MCF 10A (cell line): Measurements from ENCODE around the gene GAPVD1. TPM values are rescaled to one million over a fixed set of nuclear protein-coding genes. Genes with fewer than 3 reads are reported as not detected.

Experiments
- BruUV-seq: library from RNA; stranded (reverse); fragments of 400-500 nt; replicated peaks from 2 replicates; lab custom pipeline; 2021; lab: Mats Ljungman, UMichigan
- CTCF ChIA-PET: fragments of 300-600 bp; sonication (Branson Sonifier 250); formaldehyde crosslinking; extraction: SDS; loops from one replicate; lab custom pipeline; 2021; ENCODE audit warnings: antibody characterized with exemption, inconsistent platforms; lab: Yijun Ruan, JAX
- POLR2A ChIA-PET: fragments of 300-600, 350-650 bp; sonication (Branson Sonifier 250); formaldehyde crosslinking; extraction: SDS; loops from one replicate; lab custom pipeline; 2020; ENCODE audit warnings: antibody characterized with exemption, inconsistent platforms; lab: Yijun Ruan, JAX
- DNase-seq: peaks from one replicate; pipeline ENCODE4 v3.0.0-alpha.2; 2018; ENCODE audit not compliant: unreplicated experiment
- H3K27ac Mint-ChIP-seq: one replicate; pipeline ENCODE4 v1.8.0; 2022; ENCODE audit warnings: mild to moderate bottlenecking, low read depth, mixed read lengths; ENCODE audit not compliant: unreplicated experiment
- H3K27me3 Mint-ChIP-seq: one replicate; pipeline ENCODE4 v1.8.0; 2022; ENCODE audit warnings: mixed read lengths; ENCODE audit not compliant: insufficient read depth, unreplicated experiment
- H3K36me3 Mint-ChIP-seq: one replicate; pipeline ENCODE4 v1.8.0; 2022; ENCODE audit warnings: mild to moderate bottlenecking, moderate library complexity, mixed read lengths; ENCODE audit not compliant: insufficient read depth, unreplicated experiment
- H3K4me1 Mint-ChIP-seq: one replicate; pipeline ENCODE4 v1.8.0; 2022; ENCODE audit warnings: mixed read lengths; ENCODE audit not compliant: insufficient read depth, unreplicated experiment
- H3K4me3 Mint-ChIP-seq: one replicate; pipeline ENCODE4 v1.8.0; 2022; ENCODE audit warnings: mild to moderate bottlenecking, moderate library complexity, mixed read lengths; ENCODE audit not compliant: unreplicated experiment
- H3K9me3 Mint-ChIP-seq: one replicate; pipeline ENCODE4 v1.8.0; 2022; ENCODE audit warnings: mixed read lengths; ENCODE audit not compliant: unreplicated experiment
- intact Hi-C: fragments of 100-400 bp; cut with micrococcal nuclease; formaldehyde crosslinking; loops from 2 replicates; pipeline ENCODE4 v1.14.1; 2022
- total RNA-seq: library from RNA; stranded (reverse); gene quantifications from 2 replicates; pipeline ENCODE4 v1.2.3, GENCODE V29; 2022
- TF ChIP-seq, protein P1 (sequence below): fragments of 200-600 bp; IDR thresholded peaks from one replicate; pipeline ENCODE4 v1.8.0; 2022; ENCODE audit warnings: antibody characterized with exemption, mild to moderate bottlenecking; ENCODE audit not compliant: unreplicated experiment

GAPVD1 gene
- total RNA-seq, 1 experiment from 2014 or later, result 46.2 TPM

- Mint-ChIP-seq H3K27ac (no peak overlapping the region), H3K9me3 (no peaks in the 10 kb centered on the region), H3K4me1 (peaks cover 3% of the 10 kb centered on the region), H3K36me3 (no peaks in the 10 kb centered on the region), H3K27me3 (no peaks in the 10 kb centered on the region), H3K4me3 (no peak overlapping the region)
- BruUV-seq, result no TSS peak
- intact Hi-C loops, result no loop called here
- CTCF ChIA-PET, result interaction anchor here (0.7 to 0.8 kb wide), 2 partner anchors 160 to 1325 kb away, joined by 3 to 4 read pairs; no protein-coding TSS in a partner anchor
- TF ChIP-seq, protein P1, sequence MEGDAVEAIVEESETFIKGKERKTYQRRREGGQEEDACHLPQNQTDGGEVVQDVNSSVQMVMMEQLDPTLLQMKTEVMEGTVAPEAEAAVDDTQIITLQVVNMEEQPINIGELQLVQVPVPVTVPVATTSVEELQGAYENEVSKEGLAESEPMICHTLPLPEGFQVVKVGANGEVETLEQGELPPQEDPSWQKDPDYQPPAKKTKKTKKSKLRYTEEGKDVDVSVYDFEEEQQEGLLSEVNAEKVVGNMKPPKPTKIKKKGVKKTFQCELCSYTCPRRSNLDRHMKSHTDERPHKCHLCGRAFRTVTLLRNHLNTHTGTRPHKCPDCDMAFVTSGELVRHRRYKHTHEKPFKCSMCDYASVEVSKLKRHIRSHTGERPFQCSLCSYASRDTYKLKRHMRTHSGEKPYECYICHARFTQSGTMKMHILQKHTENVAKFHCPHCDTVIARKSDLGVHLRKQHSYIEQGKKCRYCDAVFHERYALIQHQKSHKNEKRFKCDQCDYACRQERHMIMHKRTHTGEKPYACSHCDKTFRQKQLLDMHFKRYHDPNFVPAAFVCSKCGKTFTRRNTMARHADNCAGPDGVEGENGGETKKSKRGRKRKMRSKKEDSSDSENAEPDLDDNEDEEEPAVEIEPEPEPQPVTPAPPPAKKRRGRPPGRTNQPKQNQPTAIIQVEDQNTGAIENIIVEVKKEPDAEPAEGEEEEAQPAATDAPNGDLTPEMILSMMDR, result no peak
- DNase-seq, result no peak
- POLR2A ChIA-PET, result interaction anchor here (0.6 to 1.0 kb wide), 2 partner anchors 80 to 127 kb away, joined by 3 read pairs; no protein-coding TSS in a partner anchor
Measured at GRCh38 chr9:125379208-125379607, 117.6 kb downstream of the GAPVD1 start.

DNA sequence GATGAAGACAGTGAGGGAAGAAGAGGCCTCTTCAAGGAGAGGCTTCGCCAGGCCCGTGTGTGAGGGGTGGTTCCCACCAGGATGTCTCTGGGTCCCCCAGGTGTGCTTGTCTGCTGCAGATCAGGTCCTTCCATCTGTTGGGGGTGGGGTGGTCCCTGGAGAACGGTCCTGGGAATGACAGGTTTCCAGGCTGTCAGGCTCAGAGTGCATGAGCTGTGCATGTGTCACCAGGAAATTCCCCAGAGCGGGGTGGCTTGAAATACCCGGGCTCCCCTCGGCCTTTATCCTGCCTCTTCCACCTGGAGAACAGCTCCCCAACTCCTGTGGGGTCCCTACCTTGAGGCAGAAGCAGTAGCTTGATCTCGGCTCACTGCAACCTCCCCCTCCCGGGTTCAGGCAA lies 118.8 kb downstream of the GAPVD1 start:
- POLR2A ChIA-PET, result interaction anchor here (1.1 kb wide), 1 partner anchor 507 kb away, joined by 4 read pairs; no protein-coding TSS in a partner anchor
- CTCF ChIA-PET, result interaction anchor here (0.7 kb wide), 1 partner anchor 916 kb away, joined by 3 read pairs; no protein-coding TSS in a partner anchor
- Mint-ChIP-seq H3K27me3 (no peaks in the 10 kb centered on the region), H3K36me3 (no peaks in the 10 kb centered on the region), H3K4me3 (no peak overlapping the region), H3K27ac (no peak overlapping the region), H3K4me1 (no peaks in the 10 kb centered on the region), H3K9me3 (no peaks in the 10 kb centered on the region)
- intact Hi-C loops, result no loop called here
- no TSS peak for BruUV-seq
- TF ChIP-seq, protein P1, result no peak
- no peak for DNase-seq

DNA sequence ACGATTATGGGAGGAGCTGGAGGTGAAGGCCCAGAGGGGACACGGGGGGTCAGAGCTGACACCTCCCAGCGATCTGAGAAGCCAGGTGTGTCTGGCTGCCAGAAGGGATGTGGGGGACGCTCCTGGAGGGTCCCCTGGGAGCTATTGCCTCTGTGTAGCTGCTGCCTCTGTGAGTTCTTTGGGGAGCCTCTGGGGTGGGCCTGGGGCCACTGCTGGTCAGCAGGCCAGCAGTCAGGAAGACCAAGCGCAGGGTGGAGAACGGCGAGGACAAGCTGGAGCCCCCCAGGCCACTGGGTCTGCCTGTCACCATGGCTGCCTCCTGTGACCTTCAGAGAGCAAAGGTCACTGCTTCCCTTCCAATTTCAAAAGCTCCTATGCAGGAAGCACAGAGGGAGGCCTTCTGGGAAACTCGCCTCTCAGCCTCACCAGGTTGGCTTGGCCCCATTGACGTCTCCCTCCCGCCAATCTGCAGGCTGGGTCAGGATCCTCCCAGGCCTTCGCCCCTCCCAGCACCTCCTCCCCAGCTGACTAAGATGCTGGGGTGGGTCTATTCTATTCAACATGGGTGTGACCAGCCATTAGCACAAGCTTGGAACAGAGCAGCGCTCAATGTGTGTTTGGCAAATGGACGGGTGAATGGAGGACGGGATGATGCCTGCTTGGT lies 126.4 kb downstream of the GAPVD1 start:
- TF ChIP-seq, protein P1, result no peak
- no peak overlapping the region for H3K4me3 Mint-ChIP-seq
- ChIA-PET POLR2A (no interaction called here), CTCF (interaction anchor here (0.6 kb wide), 1 partner anchor 512 kb away, joined by 3 read pairs; no protein-coding TSS in a partner anchor)
- BruUV-seq, result no TSS peak
- H3K27ac Mint-ChIP-seq, result no peak overlapping the region
- H3K9me3 Mint-ChIP-seq, result no peaks in the 10 kb centered on the region
- H3K36me3 Mint-ChIP-seq, result no peaks in the 10 kb centered on the region
- no peaks in the 10 kb centered on the region for H3K4me1 Mint-ChIP-seq
- intact Hi-C loops, result no loop called here
- DNase-seq, result no peak
- no peaks in the 10 kb centered on the region for H3K27me3 Mint-ChIP-seq

DNA sequence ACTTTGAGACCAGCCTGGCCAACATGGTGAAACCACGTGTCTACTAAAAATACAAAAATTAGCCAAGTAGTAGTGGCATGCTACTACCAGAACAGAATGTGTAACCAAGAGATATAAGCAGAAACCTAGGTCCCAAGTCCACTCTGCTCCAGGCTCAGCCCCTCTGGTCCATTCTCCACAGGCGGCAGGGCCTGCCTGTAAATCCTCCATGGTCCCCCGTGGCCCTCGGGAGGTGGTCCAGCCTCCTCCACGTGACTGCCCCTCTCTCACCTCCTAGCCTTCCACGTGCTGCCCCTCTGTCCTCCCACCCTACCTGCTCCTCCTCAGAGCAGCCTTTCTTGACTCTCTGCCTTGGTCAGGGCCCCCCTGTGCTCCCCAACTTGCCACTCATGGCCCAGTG lies 127.4 kb downstream of the GAPVD1 start:
- no peaks in the 10 kb centered on the region for H3K9me3 Mint-ChIP-seq
- H3K4me1 Mint-ChIP-seq, result no peaks in the 10 kb centered on the region
- TF ChIP-seq, protein P1, result no peak
- POLR2A ChIA-PET, result no interaction called here
- no peaks in the 10 kb centered on the region for H3K27me3 Mint-ChIP-seq
- no TSS peak for BruUV-seq
- H3K36me3 Mint-ChIP-seq, result no peaks in the 10 kb centered on the region
- no peak for DNase-seq
- intact Hi-C loops, result no loop called here
- no peak overlapping the region for H3K4me3 Mint-ChIP-seq
- H3K27ac Mint-ChIP-seq, result no peak overlapping the region
- CTCF ChIA-PET, result interaction anchor here (0.6 kb wide), 1 partner anchor 489 kb away, joined by 3 read pairs; no protein-coding TSS in a partner anchor
